ENCODE measurements around the gene ADCY6.

ADCY6 gene

GRCh38 chr12:48822139-48822538 lies 33.2 kb upstream of the ADCY6 start:
- Mint-ChIP-seq H3K4me1 (ENCODE audit: low read depth) (peaks cover 18% of the 10 kb centered on the region), H3K4me3 (no peak overlapping the region), H3K9me3 (no peaks in the 10 kb centered on the region), H3K36me3 (ENCODE audit: low read depth) (no peaks in the 10 kb centered on the region), H3K27ac (no peak overlapping the region), H3K27me3 (peaks cover 49% of the 10 kb centered on the region)
- intact Hi-C loops (cut with micrococcal nuclease) = no loop called here

GRCh38 chr12:48819986-48820725 lies 31.3 kb upstream of the ADCY6 start:
- Mint-ChIP-seq H3K4me1 (ENCODE audit: low read depth) (peaks cover 35% of the 10 kb centered on the region), H3K4me3 (no peak overlapping the region)

GRCh38 chr12:48818831-48819590 lies 30.1 kb upstream of the ADCY6 start:
- H3K27ac Mint-ChIP-seq = no peak overlapping the region
- H3K4me3 Mint-ChIP-seq = peak overlapping the region; percentile 81
- intact Hi-C loops (cut with micrococcal nuclease) = no loop called here
- H3K9me3 Mint-ChIP-seq = no peaks in the 10 kb centered on the region
- H3K4me1 Mint-ChIP-seq (ENCODE audit: low read depth) = peaks cover 44% of the 10 kb centered on the region
- peaks cover 67% of the 10 kb centered on the region for H3K27me3 Mint-ChIP-seq
- H3K36me3 Mint-ChIP-seq (ENCODE audit: low read depth) = no peaks in the 10 kb centered on the region

More at GRCh38 chr12:48819986-48820725, 31.3 kb upstream of the ADCY6 start:
- intact Hi-C loops (cut with micrococcal nuclease) = no loop called here
- H3K27ac Mint-ChIP-seq = no peak overlapping the region
- H3K9me3 Mint-ChIP-seq = no peaks in the 10 kb centered on the region
- H3K36me3 Mint-ChIP-seq (ENCODE audit: low read depth) = no peaks in the 10 kb centered on the region
- H3K27me3 Mint-ChIP-seq = peaks cover 63% of the 10 kb centered on the region

- Mint-ChIP-seq H3K36me3 (ENCODE audit: low read depth) (no peaks in the 10 kb centered on the region), H3K27me3 (peaks cover 68% of the 10 kb centered on the region), H3K4me3 (peak within 1 kb of the TSS; percentile 81), H3K27ac (no peak within 1 kb of the TSS), H3K4me1 (ENCODE audit: low read depth) (peaks cover 49% of the 10 kb centered on the region), H3K9me3 (no peaks in the 10 kb centered on the region)
- intact Hi-C loops (cut with micrococcal nuclease) = no loop called here
Measured at GRCh38 chr12:48817873-48818830, 29.3 kb upstream of the ADCY6 start, which contains the start of gene CACNB3. Gene CACNB3, plus strand, starts transcription at chr12:48818496. Its CDS starts 434 bp downstream, at chr12:48818930.

- peaks cover 54% of the 10 kb centered on the region for H3K27me3 Mint-ChIP-seq
- intact Hi-C loops (cut with micrococcal nuclease) = no loop called here
- no peaks in the 10 kb centered on the region for H3K9me3 Mint-ChIP-seq
- no peak overlapping the region for H3K27ac Mint-ChIP-seq
- H3K4me3 Mint-ChIP-seq = no peak overlapping the region
- no peaks in the 10 kb centered on the region for H3K36me3 Mint-ChIP-seq (ENCODE audit: low read depth)
- peaks cover 49% of the 10 kb centered on the region for H3K4me1 Mint-ChIP-seq (ENCODE audit: low read depth)
Measured at GRCh38 chr12:48816143-48816854, 27.4 kb upstream of the ADCY6 start.

- Mint-ChIP-seq H3K9me3 (no peaks in the 10 kb centered on the region), H3K27ac (peak overlapping the region; percentile 74), H3K4me1 (ENCODE audit: low read depth) (peaks cover 56% of the 10 kb centered on the region), H3K36me3 (ENCODE audit: low read depth) (no peaks in the 10 kb centered on the region), H3K27me3 (peaks cover 51% of the 10 kb centered on the region), H3K4me3 (peak overlapping the region; percentile 80)
- intact Hi-C loops (cut with micrococcal nuclease) = no loop called here
Measured at GRCh38 chr12:48815126-48816110, 26.5 kb upstream of the ADCY6 start.

- H3K36me3 Mint-ChIP-seq (ENCODE audit: low read depth) = no peaks in the 10 kb centered on the region
- no peaks in the 10 kb centered on the region for H3K9me3 Mint-ChIP-seq
- peaks cover 42% of the 10 kb centered on the region for H3K27me3 Mint-ChIP-seq
- H3K27ac Mint-ChIP-seq = peak overlapping the region; percentile 74
- H3K4me1 Mint-ChIP-seq (ENCODE audit: low read depth) = peaks cover 56% of the 10 kb centered on the region
- intact Hi-C loops (cut with micrococcal nuclease) = no loop called here
- peak overlapping the region; percentile 80 for H3K4me3 Mint-ChIP-seq
Measured at GRCh38 chr12:48814262-48815125, 25.6 kb upstream of the ADCY6 start.

GRCh38 chr12:48813465-48814261 lies 24.8 kb upstream of the ADCY6 start:
- peak overlapping the region; percentile 74 for H3K27ac Mint-ChIP-seq
- no peaks in the 10 kb centered on the region for H3K9me3 Mint-ChIP-seq
- intact Hi-C loops (cut with micrococcal nuclease) = no loop called here
- H3K4me3 Mint-ChIP-seq = peak overlapping the region; percentile 80
- H3K4me1 Mint-ChIP-seq (ENCODE audit: low read depth) = peaks cover 51% of the 10 kb centered on the region
- peaks cover 34% of the 10 kb centered on the region for H3K27me3 Mint-ChIP-seq
- no peaks in the 10 kb centered on the region for H3K36me3 Mint-ChIP-seq (ENCODE audit: low read depth)

GRCh38 chr12:48812389-48812788 lies 23.5 kb upstream of the ADCY6 start:
- peaks cover 40% of the 10 kb centered on the region for H3K4me1 Mint-ChIP-seq (ENCODE audit: low read depth)
- no peaks in the 10 kb centered on the region for H3K9me3 Mint-ChIP-seq
- intact Hi-C loops (cut with micrococcal nuclease) = no loop called here
- no peak overlapping the region for H3K4me3 Mint-ChIP-seq
- peaks cover 24% of the 10 kb centered on the region for H3K27me3 Mint-ChIP-seq
- H3K27ac Mint-ChIP-seq = no peak overlapping the region
- no peaks in the 10 kb centered on the region for H3K36me3 Mint-ChIP-seq (ENCODE audit: low read depth)

GRCh38 chr12:48811437-48812090 lies 22.7 kb upstream of the ADCY6 start:
- intact Hi-C loops (cut with micrococcal nuclease) = no loop called here
- no peak overlapping the region for H3K27ac Mint-ChIP-seq
- no peaks in the 10 kb centered on the region for H3K36me3 Mint-ChIP-seq (ENCODE audit: low read depth)
- no peak overlapping the region for H3K4me3 Mint-ChIP-seq
- no peaks in the 10 kb centered on the region for H3K9me3 Mint-ChIP-seq
- peaks cover 35% of the 10 kb centered on the region for H3K4me1 Mint-ChIP-seq (ENCODE audit: low read depth)
- peaks cover 16% of the 10 kb centered on the region for H3K27me3 Mint-ChIP-seq
